ENCODE results near the gene SUMO3. TPM values are rescaled to one million over a fixed set of nuclear protein-coding genes. Genes with fewer than 3 reads are reported as not detected.

SUMO3 gene
- total RNA-seq = 10 to 100 TPM; 41.7 to 56.2 (median 53.7) TPM

GRCh38 chr21:44817914-44818639 is at the start of gene SUMO3:
Gene SUMO3 (minus strand): TSS chr21:44818062. CDS start chr21:44817968, 94 bp downstream.
- Histone ChIP-seq H3K27me3 (no peaks in the 10 kb centered on the region), H3K36me3 (peaks cover 0 to 9% of the 10 kb centered on the region in 2 donors), H3K9me3 (peaks cover 0 to 44% (median 0%) of the 10 kb centered on the region in 3 donors), H3K4me1 (peaks cover 0 to 39% (median 11%) of the 10 kb centered on the region in 3 donors), H3K4me3 (peak within 1 kb of the TSS; percentile 84 to 91), H3K27ac (peak within 1 kb of the TSS; percentile 69 to 95 (median 90))
- peak in 2 of 4 experiments; percentile 11 to 42 for TF ChIP-seq CTCF (IDR thresholded peaks at IDR 0.05)
- no peak for TF ChIP-seq EP300 (IDR thresholded peaks at IDR 0.05)
- peak; percentile 97 for TF ChIP-seq POLR2A (IDR thresholded peaks at IDR 0.05)
- TF ChIP-seq POLR2AphosphoS5 (IDR thresholded peaks at IDR 0.05) = peak; percentile 79
- ATAC-seq = peak; percentile 82
- WGBS, 2 donors (ENCODE audit: low coverage in 1 of 2) = no CpG with 5 or more reads among the region's 108 CpGs

GRCh38 chr21:44867464-44867863 is 49.6 kb upstream of the SUMO3 start:
- H3K27me3 ChIP-seq = no peaks in the 10 kb centered on the region
- no peak for ATAC-seq
- H3K4me3 ChIP-seq = no peak overlapping the region
- WGBS, 2 donors (ENCODE audit: low coverage in 1 of 2) = 86 to 91% methylated on average over 6 to 14 of the region's 15 CpGs
- H3K36me3 ChIP-seq = peaks cover 0 to 30% of the 10 kb centered on the region in 2 donors
- H3K4me1 ChIP-seq = peaks cover 4 to 90% (median 64%) of the 10 kb centered on the region in 3 donors
- no peak for TF ChIP-seq EP300 (IDR thresholded peaks at IDR 0.05)
- no peak for TF ChIP-seq POLR2AphosphoS5 (IDR thresholded peaks at IDR 0.05)
- TF ChIP-seq POLR2A (IDR thresholded peaks at IDR 0.05) = no peak
- no peak for TF ChIP-seq CTCF (IDR thresholded peaks at IDR 0.05)
- peak overlapping the region in 3 of 4 donors; percentile 96 to 98 (median 96) for H3K27ac ChIP-seq
- H3K9me3 ChIP-seq = no peaks in the 10 kb centered on the region

- WGBS, 2 donors (ENCODE audit: low coverage in 1 of 2) = 54% methylated on average over 5 of the region's 7 CpGs; no CpG with 5 or more reads in 1 of the 2 donors
- Histone ChIP-seq H3K9me3 (no peaks in the 10 kb centered on the region), H3K4me3 (no peak overlapping the region), H3K36me3 (peaks cover 0 to 36% of the 10 kb centered on the region in 2 donors), H3K4me1 (peaks cover 4 to 90% (median 58%) of the 10 kb centered on the region in 3 donors), H3K27ac (peak overlapping the region in 3 of 4 donors; percentile 96 to 98 (median 96)), H3K27me3 (no peaks in the 10 kb centered on the region)
- TF ChIP-seq CTCF (IDR thresholded peaks at IDR 0.05) (no peak), POLR2AphosphoS5 (IDR thresholded peaks at IDR 0.05) (peak; percentile 31)
- ATAC-seq = no peak
These were observed 48.9 kb upstream of the SUMO3 start for GRCh38 chr21:44866780-44867179.

GRCh38 chr21:44865561-44866280 is 47.9 kb upstream of the SUMO3 start:
- Histone ChIP-seq H3K4me1 (peaks cover 4 to 88% (median 48%) of the 10 kb centered on the region in 3 donors), H3K4me3 (no peak overlapping the region), H3K9me3 (no peaks in the 10 kb centered on the region), H3K27me3 (no peaks in the 10 kb centered on the region), H3K36me3 (peaks cover 0 to 46% of the 10 kb centered on the region in 2 donors), H3K27ac (peak overlapping the region in 1 of 4 donors; percentile 9)
- no peak for ATAC-seq
- WGBS, 2 donors (ENCODE audit: low coverage in 1 of 2) = 80 to 85% methylated on average over 1 to 8 of the region's 12 CpGs
- TF ChIP-seq POLR2AphosphoS5 (IDR thresholded peaks at IDR 0.05) (no peak), EP300 (IDR thresholded peaks at IDR 0.05) (no peak), POLR2A (IDR thresholded peaks at IDR 0.05) (no peak), CTCF (IDR thresholded peaks at IDR 0.05) (no peak)
